Loucy (cell line): ENCODE measurements around the gene ZNF804A.
"Not testable (repeated sequence)": the region's sequence is repeated elsewhere in the genome, so short reads cannot be mapped to it uniquely, and the experiment has no call there.

Experiments used
- H2AFZ ChIP-seq: fragments of 200-600 bp; sonication (generic); 2 replicates; pipeline ENCODE4 v1.6.0; 2016; ENCODE audit warnings: antibody characterized with exemption, mild to moderate bottlenecking, low read length, moderate library complexity
- H3F3A ChIP-seq: fragments of 200-600 bp; 2 replicates; pipeline ENCODE4 v1.6.0; 2016; ENCODE audit warnings: antibody characterized with exemption, low read depth, mild to moderate bottlenecking
- H3K27me3 ChIP-seq: fragments of 200-600 bp; sonication (generic); 2 replicates; pipeline ENCODE4 v1.6.1; 2014; ENCODE audit warnings: low read length, mild to moderate bottlenecking; ENCODE audit not compliant: insufficient read depth, poor library complexity, severe bottlenecking
- H3K36me3 ChIP-seq: fragments of 200-600 bp; sonication (generic); 2 replicates; pipeline ENCODE4 v1.6.1; 2016; ENCODE audit warnings: low read length; ENCODE audit not compliant: insufficient read depth
- H3K4me1 ChIP-seq: fragments of 200-600 bp; sonication (generic); 2 replicates; pipeline ENCODE4 v1.5.1; 2014; ENCODE audit warnings: low read length, mild to moderate bottlenecking; ENCODE audit not compliant: insufficient read depth, poor library complexity, severe bottlenecking
- H3K4me2 ChIP-seq: fragments of 200-600 bp; sonication (generic); 2 replicates; pipeline ENCODE4 v1.6.0; 2014; ENCODE audit warnings: antibody characterized with exemption, low read length, low read depth, mild to moderate bottlenecking; ENCODE audit not compliant: poor library complexity, severe bottlenecking
- H3K4me3 ChIP-seq: fragments of 200-600 bp; sonication (generic); 2 replicates; pipeline ENCODE4 v1.5.1; 2014; ENCODE audit warnings: low read length, mild to moderate bottlenecking, mixed read lengths; ENCODE audit not compliant: poor library complexity, severe bottlenecking
- H3K79me2 ChIP-seq: fragments of 200-600 bp; sonication (generic); 2 replicates; pipeline ENCODE4 v1.6.1; 2014; ENCODE audit warnings: low read length; ENCODE audit not compliant: insufficient read depth
- H3K9ac ChIP-seq: fragments of 200-600 bp; sonication (generic); 2 replicates; pipeline ENCODE4 v1.6.0; 2014; ENCODE audit warnings: mild to moderate bottlenecking, low read depth, low read length, moderate library complexity; ENCODE audit not compliant: poor library complexity, severe bottlenecking
- H3K9me2 ChIP-seq: fragments of 200-600 bp; sonication (generic); replicated peaks from 2 replicates; pipeline ENCODE4 v1.6.1; 2016; ENCODE audit warnings: low read depth, low read length, mixed read lengths
- H3K9me3 ChIP-seq: fragments of 200-600 bp; sonication (generic); 2 replicates; pipeline ENCODE4 v1.6.1; 2014; ENCODE audit warnings: mild to moderate bottlenecking, antibody characterized with exemption, low read length, low read depth; ENCODE audit not compliant: insufficient read depth
- H4K20me1 ChIP-seq: fragments of 200-600 bp; sonication (generic); 2 replicates; pipeline ENCODE4 v1.6.0; 2014; ENCODE audit warnings: antibody characterized with exemption, low read length, mild to moderate bottlenecking; ENCODE audit not compliant: insufficient read depth, poor library complexity, severe bottlenecking
- EZH2phosphoT487 ChIP-seq: fragments of 200-600 bp; IDR thresholded peaks from 2 replicates; pipeline ENCODE4 v1.6.1; 2018; ENCODE audit warnings: antibody characterized with exemption, mild to moderate bottlenecking, moderate library complexity, borderline replicate concordance
- TF ChIP-seq, protein P1 (sequence below): fragments of 200-600 bp; sonication (generic); conservative IDR thresholded peaks from 2 replicates; pipeline ENCODE4 v1.5.1; 2014; ENCODE audit warnings: mild to moderate bottlenecking, antibody characterized with exemption, low read length

The ZNF804A gene

DNA sequence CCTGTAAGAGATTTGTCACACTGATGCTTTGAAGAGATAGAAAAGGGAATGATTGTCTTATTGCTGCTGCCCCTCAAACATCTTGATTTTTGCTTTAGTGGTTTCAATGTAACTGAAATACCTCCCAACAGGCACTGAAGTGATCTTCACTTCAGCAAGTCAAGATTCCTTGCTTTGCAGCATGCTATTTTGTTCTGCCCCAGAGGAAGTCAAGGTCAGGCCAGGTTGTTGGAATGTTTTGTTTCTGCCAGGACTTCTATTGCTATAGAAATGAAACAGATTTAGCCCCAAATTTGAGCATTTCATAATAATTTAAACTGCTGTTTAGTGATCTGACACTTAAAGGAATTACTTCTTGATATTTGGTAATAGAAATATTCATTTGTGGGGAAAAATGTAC is 277.6 kb downstream of the ZNF804A start:
- H3K4me1 ChIP-seq: no peaks in the 10 kb centered on the region
- no peak overlapping the region for H2AFZ ChIP-seq
- TF ChIP-seq, protein P1, sequence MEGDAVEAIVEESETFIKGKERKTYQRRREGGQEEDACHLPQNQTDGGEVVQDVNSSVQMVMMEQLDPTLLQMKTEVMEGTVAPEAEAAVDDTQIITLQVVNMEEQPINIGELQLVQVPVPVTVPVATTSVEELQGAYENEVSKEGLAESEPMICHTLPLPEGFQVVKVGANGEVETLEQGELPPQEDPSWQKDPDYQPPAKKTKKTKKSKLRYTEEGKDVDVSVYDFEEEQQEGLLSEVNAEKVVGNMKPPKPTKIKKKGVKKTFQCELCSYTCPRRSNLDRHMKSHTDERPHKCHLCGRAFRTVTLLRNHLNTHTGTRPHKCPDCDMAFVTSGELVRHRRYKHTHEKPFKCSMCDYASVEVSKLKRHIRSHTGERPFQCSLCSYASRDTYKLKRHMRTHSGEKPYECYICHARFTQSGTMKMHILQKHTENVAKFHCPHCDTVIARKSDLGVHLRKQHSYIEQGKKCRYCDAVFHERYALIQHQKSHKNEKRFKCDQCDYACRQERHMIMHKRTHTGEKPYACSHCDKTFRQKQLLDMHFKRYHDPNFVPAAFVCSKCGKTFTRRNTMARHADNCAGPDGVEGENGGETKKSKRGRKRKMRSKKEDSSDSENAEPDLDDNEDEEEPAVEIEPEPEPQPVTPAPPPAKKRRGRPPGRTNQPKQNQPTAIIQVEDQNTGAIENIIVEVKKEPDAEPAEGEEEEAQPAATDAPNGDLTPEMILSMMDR: no peak
- TF ChIP-seq EZH2phosphoT487: no peak
- H4K20me1 ChIP-seq: no peaks in the 10 kb centered on the region
- H3K9me2 ChIP-seq: no peaks in the 10 kb centered on the region
- H3K4me2 ChIP-seq: no peak overlapping the region
- no peak overlapping the region for H3K9ac ChIP-seq
- no peak overlapping the region for H3K4me3 ChIP-seq
- no peaks in the 10 kb centered on the region for H3K79me2 ChIP-seq
- H3K27me3 ChIP-seq: no peaks in the 10 kb centered on the region
- no peaks in the 10 kb centered on the region for H3K9me3 ChIP-seq
- H3F3A ChIP-seq: no peaks in the 10 kb centered on the region
- no peaks in the 10 kb centered on the region for H3K36me3 ChIP-seq

DNA sequence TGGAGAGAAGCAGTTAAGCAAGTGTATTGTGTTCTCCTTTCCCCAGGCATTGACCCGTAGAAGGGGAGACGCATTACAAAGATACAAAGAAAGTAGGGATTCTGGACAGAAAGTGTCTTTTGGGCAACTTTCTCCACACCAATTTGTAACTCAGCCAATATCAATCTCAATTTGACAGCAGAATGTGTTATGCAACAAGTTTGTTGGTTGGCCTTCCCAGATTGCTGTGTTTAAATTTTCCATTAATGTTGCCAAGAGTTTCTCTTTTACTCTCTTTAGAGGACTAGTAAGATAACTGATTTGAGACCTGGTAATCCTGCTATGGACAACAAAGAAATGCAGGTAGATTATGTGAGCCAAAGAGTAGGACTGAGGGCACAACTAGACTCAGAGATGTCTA is 279.6 kb downstream of the ZNF804A start:
- Histone ChIP-seq H3F3A (no peaks in the 10 kb centered on the region), H3K79me2 (no peaks in the 10 kb centered on the region), H3K9me2 (no peaks in the 10 kb centered on the region), H3K9me3 (no peaks in the 10 kb centered on the region), H2AFZ (no peak overlapping the region), H3K36me3 (no peaks in the 10 kb centered on the region), H3K27me3 (no peaks in the 10 kb centered on the region), H3K4me3 (no peak overlapping the region), H4K20me1 (no peaks in the 10 kb centered on the region), H3K4me1 (no peaks in the 10 kb centered on the region), H3K4me2 (no peak overlapping the region), H3K9ac (no peak overlapping the region)
- no peak for TF ChIP-seq EZH2phosphoT487
- TF ChIP-seq, protein P1: no peak

DNA sequence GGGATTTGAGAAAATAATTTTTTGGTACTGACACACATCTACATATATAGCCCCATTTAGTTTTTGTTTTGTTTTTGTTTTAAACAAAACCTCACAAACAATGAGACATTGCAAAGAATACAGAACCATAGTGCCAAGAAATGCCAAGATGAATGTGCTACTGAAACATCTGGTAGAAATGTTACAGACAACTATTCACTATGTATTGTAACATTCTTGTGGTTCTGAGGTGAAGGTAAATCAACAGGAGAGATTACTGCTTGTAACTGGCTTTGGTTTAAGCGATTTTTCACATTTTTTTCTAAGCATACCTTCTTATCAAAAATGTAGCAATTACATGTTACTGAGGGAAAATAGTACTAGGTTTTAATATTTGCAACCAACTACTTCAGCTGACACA is 281.3 kb downstream of the ZNF804A start:
- Histone ChIP-seq H3K4me2 (no peak overlapping the region), H3K27me3 (no peaks in the 10 kb centered on the region), H3K4me3 (no peak overlapping the region), H3K9me3 (no peaks in the 10 kb centered on the region), H3K79me2 (no peaks in the 10 kb centered on the region), H3F3A (no peaks in the 10 kb centered on the region), H3K9ac (no peak overlapping the region), H3K36me3 (no peaks in the 10 kb centered on the region), H4K20me1 (no peaks in the 10 kb centered on the region), H2AFZ (no peak overlapping the region), H3K4me1 (no peaks in the 10 kb centered on the region), H3K9me2 (no peaks in the 10 kb centered on the region)
- TF ChIP-seq, protein P1: no peak
- TF ChIP-seq EZH2phosphoT487: no peak

DNA sequence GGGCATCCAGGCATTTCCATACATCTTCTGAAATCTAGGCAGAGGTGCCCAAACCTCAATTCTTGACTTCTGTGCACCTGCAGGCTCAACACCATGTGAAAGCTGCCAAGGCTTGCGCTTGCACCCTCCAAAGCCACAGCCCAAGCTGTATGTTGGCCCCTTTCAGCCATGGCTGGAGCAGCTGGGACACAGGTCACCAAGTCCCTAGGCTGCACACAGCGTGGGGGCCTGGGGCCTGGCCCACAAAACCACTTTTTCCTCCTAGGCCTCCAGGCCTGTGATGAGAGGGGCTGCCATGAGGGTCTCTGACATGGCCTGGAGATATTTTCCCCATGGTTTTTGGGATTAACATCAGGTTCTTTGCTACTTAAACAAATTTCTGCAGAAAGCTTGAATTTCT is 288.3 kb downstream of the ZNF804A start:
- H3K27me3 ChIP-seq, H3K4me2 ChIP-seq, H3K9me2 ChIP-seq, H3K4me3 ChIP-seq, H3K9me3 ChIP-seq, H4K20me1 ChIP-seq, H3F3A ChIP-seq, H3K4me1 ChIP-seq, H3K36me3 ChIP-seq, H3K79me2 ChIP-seq, H2AFZ ChIP-seq, H3K9ac ChIP-seq: not testable (repeated sequence)
